Memory B cell (primary cell): ENCODE measurements around the gene MAPKAPK2.
A peak's percentile ranks its signal among the peaks of the same experiment; 100 is the strongest.

Experiments used
- ATAC-seq: fragments of 150-1000 bp; cut with Tn5 transposase; 2 replicates; pipeline ENCODE4 v1.10.0; 2021; ENCODE audit warnings: low read depth, mild to moderate bottlenecking, moderate library complexity
- DNase-seq, 2 donors: peaks; one replicate each; pipeline ENCODE4 v3.0.0; 2022; ENCODE audit warnings: low spot score in 2 of 2
- H3K27ac Mint-ChIP-seq: one replicate; pipeline ENCODE4 v1.8.0; 2022; ENCODE audit warnings: mild to moderate bottlenecking, moderate library complexity, mixed read lengths
- H3K27me3 Mint-ChIP-seq: one replicate; pipeline ENCODE4 v1.8.0; 2022; ENCODE audit warnings: mixed read lengths
- H3K36me3 Mint-ChIP-seq: one replicate; pipeline ENCODE4 v1.8.0; 2022; ENCODE audit warnings: mild to moderate bottlenecking, mixed read lengths
- H3K4me1 Mint-ChIP-seq: one replicate; pipeline ENCODE4 v1.8.0; 2022; ENCODE audit warnings: mixed read lengths
- H3K4me3 Mint-ChIP-seq: one replicate; pipeline ENCODE4 v1.8.0; 2022; ENCODE audit warnings: mild to moderate bottlenecking, moderate library complexity, mixed read lengths
- H3K9me3 Mint-ChIP-seq: one replicate; pipeline ENCODE4 v1.8.0; 2022; ENCODE audit warnings: mixed read lengths

MAPKAPK2 gene

GRCh38 chr1:206682111-206682510, 2.6 kb upstream of the MAPKAPK2 start:
- H3K4me3 Mint-ChIP-seq: peak overlapping the region; percentile 54

GRCh38 chr1:206683313-206683712, 1.4 kb upstream of the MAPKAPK2 start:
- Mint-ChIP-seq H3K27me3 (no peaks in the 10 kb centered on the region), H3K9me3 (no peaks in the 10 kb centered on the region), H3K4me1 (peaks cover 64% of the 10 kb centered on the region), H3K4me3 (peak overlapping the region; percentile 14), H3K27ac (no peak overlapping the region), H3K36me3 (no peaks in the 10 kb centered on the region)
- ATAC-seq (no peak), DNase-seq (no peak)

More at GRCh38 chr1:206682111-206682510, 2.6 kb upstream of the MAPKAPK2 start:
- H3K27me3 Mint-ChIP-seq: no peaks in the 10 kb centered on the region
- ATAC-seq: no peak
- no peaks in the 10 kb centered on the region for H3K9me3 Mint-ChIP-seq
- H3K27ac Mint-ChIP-seq: no peak overlapping the region
- no peaks in the 10 kb centered on the region for H3K36me3 Mint-ChIP-seq
- no peak for DNase-seq
- H3K4me1 Mint-ChIP-seq: peaks cover 55% of the 10 kb centered on the region

DNA sequence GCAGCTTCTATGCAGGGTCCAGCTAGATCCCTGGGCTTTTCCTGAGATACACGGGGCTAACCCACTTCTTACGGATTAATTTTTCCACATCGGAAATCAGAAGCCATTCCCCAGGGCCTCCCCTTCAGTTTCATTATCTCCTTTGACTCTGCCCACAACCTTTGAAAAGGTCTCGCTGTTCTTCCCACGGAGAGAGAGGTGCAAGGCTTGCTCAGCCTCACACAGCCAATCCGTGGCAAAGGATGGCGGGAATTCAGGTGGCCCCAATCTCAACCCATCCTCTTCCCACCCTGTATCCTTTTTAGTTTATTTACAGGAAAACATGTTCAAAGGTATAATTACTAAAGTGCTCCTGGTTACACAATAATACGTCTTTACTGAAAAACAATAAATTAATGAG, 702 bp upstream of the MAPKAPK2 start:
- no peaks in the 10 kb centered on the region for H3K9me3 Mint-ChIP-seq

GRCh38 chr1:206685334-206685768, 646 bp downstream of the MAPKAPK2 start:
- Mint-ChIP-seq H3K27me3 (no peaks in the 10 kb centered on the region), H3K4me3 (peak overlapping the region; percentile 97), H3K9me3 (no peaks in the 10 kb centered on the region), H3K36me3 (peaks cover 6% of the 10 kb centered on the region), H3K27ac (peak overlapping the region; percentile 94), H3K4me1 (peaks cover 60% of the 10 kb centered on the region)
- peak in 1 of 2 donors; percentile 41 for DNase-seq
- ATAC-seq: peak; percentile 31

More for the DNA sequence above, 702 bp upstream of the MAPKAPK2 start:
- no peak for DNase-seq
- no peak for ATAC-seq
- peak overlapping the region; percentile 86 for H3K4me3 Mint-ChIP-seq
- no peak overlapping the region for H3K27ac Mint-ChIP-seq
- no peaks in the 10 kb centered on the region for H3K36me3 Mint-ChIP-seq
- no peaks in the 10 kb centered on the region for H3K27me3 Mint-ChIP-seq
- H3K4me1 Mint-ChIP-seq: peaks cover 61% of the 10 kb centered on the region

DNA sequence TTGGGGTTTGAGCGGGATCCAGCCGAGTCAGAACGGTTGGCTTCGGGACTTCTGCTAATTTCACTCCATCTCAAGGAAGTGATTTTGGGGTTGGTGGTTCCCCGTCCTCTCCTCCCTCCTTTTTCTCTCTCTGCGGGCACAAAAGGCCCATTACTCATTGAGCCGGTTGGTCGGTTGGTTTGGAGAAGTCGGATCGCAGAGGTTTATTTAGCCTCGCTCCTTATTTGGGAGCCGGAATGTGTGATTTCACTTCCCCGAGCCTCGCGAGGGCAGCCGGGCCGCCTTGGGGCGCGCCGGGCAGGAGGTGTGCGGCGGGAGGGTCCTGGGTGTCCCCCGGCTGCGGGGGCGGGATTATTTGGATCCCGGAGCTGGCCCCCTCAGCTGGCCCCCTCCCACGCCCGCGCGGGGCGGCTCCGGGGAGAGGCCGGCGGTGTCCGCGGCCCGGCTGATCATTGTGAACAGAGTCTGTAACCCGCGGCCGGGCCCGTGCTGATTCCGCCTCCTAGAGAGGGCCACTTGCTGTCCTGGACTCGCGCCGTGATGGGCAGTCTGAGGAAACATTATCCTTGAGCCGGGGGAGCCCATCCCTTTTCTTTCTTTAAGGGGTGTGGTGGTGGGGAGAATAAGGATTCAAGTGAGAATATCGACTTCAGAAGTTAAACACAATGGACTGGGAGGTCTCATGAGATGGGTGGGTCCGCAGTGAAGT, 1.2 kb downstream of the MAPKAPK2 start:
- Mint-ChIP-seq H3K9me3 (no peaks in the 10 kb centered on the region), H3K27ac (peak overlapping the region; percentile 94), H3K4me1 (peaks cover 58% of the 10 kb centered on the region), H3K4me3 (peak overlapping the region; percentile 97), H3K27me3 (no peaks in the 10 kb centered on the region), H3K36me3 (peaks cover 6% of the 10 kb centered on the region)
- DNase-seq (peak; percentile 36 to 44), ATAC-seq (peak; percentile 30)

- Mint-ChIP-seq H3K36me3 (peaks cover 6% of the 10 kb centered on the region), H3K27me3 (no peaks in the 10 kb centered on the region), H3K27ac (peak overlapping the region; percentile 94), H3K9me3 (no peaks in the 10 kb centered on the region), H3K4me3 (peak overlapping the region; percentile 97), H3K4me1 (peaks cover 56% of the 10 kb centered on the region)
- DNase-seq (peak in 1 of 2 donors; percentile 33), ATAC-seq (peak; percentile 37)
Observed at GRCh38 chr1:206686478-206687249, 2.0 kb downstream of the MAPKAPK2 start.

DNA sequence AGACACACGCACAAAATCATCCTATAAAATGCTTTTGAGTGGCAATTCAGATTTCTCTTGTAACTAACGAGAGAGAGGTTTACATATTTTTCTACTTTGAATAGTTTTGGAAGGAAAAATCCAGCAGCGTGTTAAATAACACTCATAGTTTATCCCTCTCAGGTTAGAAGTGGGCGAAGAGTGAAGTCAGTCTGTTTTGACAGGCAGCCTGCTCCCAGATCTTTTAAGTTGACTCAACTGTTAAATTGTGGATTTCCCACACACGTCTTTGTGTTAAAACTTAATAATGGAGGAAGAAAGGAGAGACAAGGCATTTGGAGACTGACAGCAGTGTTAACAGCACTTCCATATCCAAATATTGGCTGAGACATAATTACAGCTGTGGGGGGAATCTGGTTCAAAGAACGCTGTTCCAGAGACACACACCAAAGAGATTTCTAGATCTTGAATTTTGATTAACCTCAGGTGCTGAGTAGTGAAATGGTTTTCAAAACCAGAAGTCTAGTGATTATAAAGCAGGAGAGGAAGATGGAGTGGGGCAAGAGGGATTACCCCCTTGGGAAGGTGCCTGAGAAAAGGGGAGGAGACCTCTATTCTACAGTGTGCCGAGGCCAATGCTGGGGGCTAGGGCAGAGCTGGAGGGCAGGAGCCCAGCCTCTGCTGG, 2.7 kb downstream of the MAPKAPK2 start:
- peaks cover 6% of the 10 kb centered on the region for H3K36me3 Mint-ChIP-seq
- H3K4me3 Mint-ChIP-seq: peak overlapping the region; percentile 97
- ATAC-seq: no peak
- H3K27me3 Mint-ChIP-seq: no peaks in the 10 kb centered on the region
- H3K27ac Mint-ChIP-seq: peak overlapping the region; percentile 94
- H3K9me3 Mint-ChIP-seq: no peaks in the 10 kb centered on the region
- peaks cover 58% of the 10 kb centered on the region for H3K4me1 Mint-ChIP-seq
- DNase-seq: no peak

DNA sequence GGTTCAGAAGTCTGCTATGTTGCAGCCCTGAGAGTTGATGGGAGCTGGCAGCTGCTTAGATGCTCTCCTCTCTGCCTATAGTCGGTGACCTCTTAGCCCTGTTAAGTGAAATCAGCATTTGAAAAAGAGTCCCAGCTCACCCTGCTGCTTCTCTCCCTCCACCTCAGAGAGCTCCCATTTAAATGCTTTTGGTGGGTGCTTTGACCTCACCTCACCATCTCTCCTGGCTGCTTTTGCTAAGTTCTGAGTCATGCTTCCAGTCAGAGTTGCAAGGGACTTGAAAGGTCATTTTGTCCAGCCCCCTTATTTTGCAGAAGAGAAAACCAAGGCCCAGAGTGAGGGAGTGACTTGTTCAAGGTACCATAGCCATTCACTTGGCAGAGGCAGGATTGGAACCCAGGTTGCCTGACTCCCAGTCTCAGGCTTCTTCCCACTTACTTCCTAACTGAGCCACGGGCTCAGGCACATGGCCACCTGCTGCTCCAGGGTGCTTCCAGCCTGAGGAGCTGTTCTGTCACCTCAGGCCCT, 3.3 kb downstream of the MAPKAPK2 start:
- H3K4me1 Mint-ChIP-seq: peaks cover 57% of the 10 kb centered on the region
- H3K36me3 Mint-ChIP-seq: peaks cover 6% of the 10 kb centered on the region
- no peaks in the 10 kb centered on the region for H3K9me3 Mint-ChIP-seq
- H3K27ac Mint-ChIP-seq: peak overlapping the region; percentile 68
- ATAC-seq (no peak), DNase-seq (no peak)
- H3K4me3 Mint-ChIP-seq: no peak overlapping the region
- H3K27me3 Mint-ChIP-seq: no peaks in the 10 kb centered on the region

DNA sequence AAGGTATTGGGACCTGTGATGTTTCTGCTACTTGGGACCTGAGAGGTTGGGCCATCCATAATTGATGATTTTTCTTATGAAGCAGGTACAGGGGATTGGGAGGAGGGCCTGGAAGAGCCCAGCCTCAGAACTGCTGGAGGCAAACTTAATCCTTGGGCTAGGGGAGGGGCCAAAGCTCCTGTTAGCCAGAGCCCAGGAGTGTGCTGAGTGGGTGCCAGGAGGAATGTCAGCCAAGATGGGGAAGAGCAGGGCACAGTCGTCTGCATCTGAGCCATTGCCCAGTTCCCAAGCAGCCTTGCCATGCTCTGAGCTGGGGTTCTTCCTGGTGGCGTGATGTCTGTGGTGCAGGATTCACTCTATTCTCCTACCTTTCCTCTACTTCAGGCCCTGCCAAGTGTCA, 5.8 kb downstream of the MAPKAPK2 start:
- Mint-ChIP-seq H3K4me3 (no peak overlapping the region), H3K4me1 (peaks cover 64% of the 10 kb centered on the region), H3K9me3 (no peaks in the 10 kb centered on the region), H3K27ac (no peak overlapping the region), H3K27me3 (no peaks in the 10 kb centered on the region), H3K36me3 (peaks cover 8% of the 10 kb centered on the region)
- DNase-seq (no peak), ATAC-seq (no peak)

- H3K9me3 Mint-ChIP-seq: no peaks in the 10 kb centered on the region
- ATAC-seq: no peak
- H3K27me3 Mint-ChIP-seq: no peaks in the 10 kb centered on the region
- H3K36me3 Mint-ChIP-seq: peaks cover 15% of the 10 kb centered on the region
- DNase-seq: no peak
- peaks cover 67% of the 10 kb centered on the region for H3K4me1 Mint-ChIP-seq
- H3K27ac Mint-ChIP-seq: peak overlapping the region; percentile 24
- no peak overlapping the region for H3K4me3 Mint-ChIP-seq
Observed at GRCh38 chr1:206691604-206692003, 6.9 kb downstream of the MAPKAPK2 start.

DNA sequence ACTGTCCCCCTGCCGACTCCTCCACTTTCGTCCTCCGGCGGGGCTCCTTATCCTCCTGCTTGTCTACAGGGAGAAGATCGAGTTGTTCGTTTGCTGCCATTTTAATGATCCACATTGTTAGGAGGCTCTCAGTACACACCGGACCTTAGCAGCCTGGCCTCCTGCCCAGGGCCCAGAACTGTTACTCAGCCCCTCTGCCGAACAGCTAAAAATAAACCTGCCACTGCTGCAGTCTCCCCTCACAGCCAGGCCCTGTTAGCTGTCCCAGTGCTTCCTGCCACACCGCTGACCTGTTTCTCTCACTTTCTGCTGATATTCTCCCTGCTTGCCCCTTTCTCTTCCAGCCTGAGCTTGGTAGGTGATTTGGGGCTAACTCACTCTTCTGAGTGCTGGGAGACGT, 8.3 kb downstream of the MAPKAPK2 start:
- Mint-ChIP-seq H3K27ac (no peak overlapping the region), H3K9me3 (no peaks in the 10 kb centered on the region), H3K4me3 (no peak overlapping the region), H3K36me3 (peaks cover 24% of the 10 kb centered on the region), H3K4me1 (peaks cover 62% of the 10 kb centered on the region), H3K27me3 (no peaks in the 10 kb centered on the region)
- ATAC-seq (no peak), DNase-seq (no peak)

GRCh38 chr1:206693592-206693991, 8.9 kb downstream of the MAPKAPK2 start:
- no peak for DNase-seq
- Mint-ChIP-seq H3K4me3 (no peak overlapping the region), H3K27me3 (no peaks in the 10 kb centered on the region), H3K27ac (no peak overlapping the region), H3K9me3 (no peaks in the 10 kb centered on the region), H3K36me3 (peaks cover 24% of the 10 kb centered on the region), H3K4me1 (peaks cover 59% of the 10 kb centered on the region)
- no peak for ATAC-seq

DNA sequence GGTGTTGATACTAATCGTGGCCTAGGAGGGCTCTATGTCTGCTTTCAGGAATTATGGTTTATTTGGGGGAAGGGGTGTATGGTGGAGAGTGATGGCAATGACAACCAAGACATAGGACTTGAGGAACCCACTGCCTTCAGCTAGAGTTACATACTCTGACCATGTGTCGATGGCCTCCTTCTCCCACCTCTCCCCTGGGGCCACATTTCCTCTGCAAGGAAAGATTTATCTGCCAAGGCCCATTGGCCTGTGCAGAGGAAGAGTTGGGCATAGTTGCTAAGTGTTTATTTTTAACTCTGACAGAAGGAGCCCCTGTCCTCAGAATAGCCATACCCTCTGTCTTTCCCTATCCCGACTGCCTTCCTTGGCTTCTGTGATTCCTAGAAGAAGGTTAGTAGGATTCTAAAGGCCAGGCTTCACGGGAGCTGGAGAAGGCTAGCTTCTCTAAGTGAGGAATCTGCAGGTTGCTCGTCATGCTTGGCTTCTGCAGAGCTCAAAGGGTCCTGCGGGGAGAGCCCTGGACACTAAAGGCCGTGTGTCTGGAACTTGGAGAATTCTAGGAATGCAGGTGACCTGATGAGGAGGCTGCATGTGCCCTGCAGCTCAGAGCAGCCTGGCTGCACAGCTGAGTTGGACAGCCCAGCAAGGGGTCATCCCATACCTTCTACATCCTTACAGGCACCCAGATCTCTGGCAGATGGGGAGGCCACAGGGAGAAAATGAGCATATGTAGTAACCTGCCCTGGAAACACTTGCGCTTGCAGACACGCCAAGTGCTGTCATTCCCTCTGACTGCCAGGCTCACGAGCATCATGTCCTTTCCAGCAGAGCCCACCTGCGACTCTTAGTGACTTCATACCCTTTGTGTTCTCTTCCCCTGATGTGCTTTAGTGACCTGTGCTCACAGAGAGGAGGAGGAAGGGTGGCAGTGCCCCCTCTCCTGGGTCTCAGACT, 9.7 kb downstream of the MAPKAPK2 start:
- H3K4me3 Mint-ChIP-seq: no peak overlapping the region
- H3K9me3 Mint-ChIP-seq: no peaks in the 10 kb centered on the region
- peaks cover 20% of the 10 kb centered on the region for H3K36me3 Mint-ChIP-seq
- no peak for DNase-seq
- no peak overlapping the region for H3K27ac Mint-ChIP-seq
- ATAC-seq: no peak
- peaks cover 59% of the 10 kb centered on the region for H3K4me1 Mint-ChIP-seq
- no peaks in the 10 kb centered on the region for H3K27me3 Mint-ChIP-seq
